Loucy (cell line): ENCODE data around the gene RPS6KA1.

Source experiments
- CTCF ChIP-seq: fragments of 200-600 bp; sonication (generic); conservative IDR thresholded peaks from 2 replicates; pipeline ENCODE4 v1.5.1; 2014; ENCODE audit warnings: mild to moderate bottlenecking, antibody characterized with exemption, low read length
- EZH2phosphoT487 ChIP-seq: fragments of 200-600 bp; IDR thresholded peaks from 2 replicates; pipeline ENCODE4 v1.6.1; 2018; ENCODE audit warnings: antibody characterized with exemption, mild to moderate bottlenecking, moderate library complexity, borderline replicate concordance

DNA sequence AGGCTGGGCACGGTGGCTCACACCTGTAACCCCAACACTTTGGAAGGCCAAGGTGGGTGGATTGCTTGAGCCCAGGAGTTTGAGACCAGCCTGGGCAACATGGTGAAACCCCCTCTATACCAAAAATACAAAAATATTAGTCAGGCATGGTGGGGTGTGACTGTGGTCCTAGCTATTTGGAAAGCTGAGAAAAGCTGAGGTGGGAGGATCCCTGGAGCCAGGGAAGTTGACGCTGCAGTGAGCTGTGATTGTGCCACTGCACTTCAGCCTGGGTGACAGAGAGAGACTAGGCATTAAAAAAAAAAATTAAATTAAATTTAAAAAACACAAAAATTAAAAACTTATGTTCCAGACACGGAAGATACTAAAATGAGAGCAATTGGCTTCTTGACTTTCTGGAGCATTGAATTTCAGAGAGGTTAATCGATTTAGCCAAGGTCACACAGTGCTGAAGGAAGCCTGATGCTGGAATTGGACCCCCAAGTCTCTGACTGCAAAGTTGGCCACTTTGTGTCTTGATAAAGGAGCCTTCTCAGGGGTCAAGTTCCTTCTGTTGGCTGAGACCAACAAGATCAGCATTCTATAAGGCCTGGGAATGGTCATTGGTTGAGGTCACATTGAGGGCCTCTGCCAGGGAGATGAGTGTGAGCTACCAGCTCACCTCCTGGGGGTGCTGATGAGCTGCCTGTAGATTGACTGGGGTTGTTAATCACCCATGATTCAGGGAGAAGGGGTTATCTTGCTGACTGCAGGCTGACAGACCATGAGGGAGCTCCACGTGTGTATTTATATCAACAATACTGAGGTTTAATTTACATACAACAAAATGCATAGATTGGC, 54.3 kb downstream of the RPS6KA1 start:
- TF ChIP-seq CTCF = peak; percentile 56
- TF ChIP-seq EZH2phosphoT487 = no peak
